Measurements from ENCODE around the gene GAL3ST3.

GRCh38 chr11:66061268-66061667 is 12.3 kb upstream of the GAL3ST3 start:
- no peak for TF ChIP-seq CTCF (conservative IDR thresholded peaks at IDR 0.05; ENCODE audit: low read depth, low read length)
- TF ChIP-seq EZH2 (IDR thresholded peaks at IDR 0.05; ENCODE audit: borderline replicate concordance, low read depth, low read length, poor library complexity, severe bottlenecking): no peak
